ENCODE data around the gene IQUB. TPM values are rescaled to one million over a fixed set of nuclear protein-coding genes. Genes with fewer than 3 reads are reported as not detected.
"Not testable (repeated sequence)": the region's sequence is repeated elsewhere in the genome, so short reads cannot be mapped to it uniquely, and the experiment has no call there.

Gene IQUB
- total and polyA plus RNA-seq, 8 donors = 0.15 to 0.81 (median 0.52) TPM

DNA sequence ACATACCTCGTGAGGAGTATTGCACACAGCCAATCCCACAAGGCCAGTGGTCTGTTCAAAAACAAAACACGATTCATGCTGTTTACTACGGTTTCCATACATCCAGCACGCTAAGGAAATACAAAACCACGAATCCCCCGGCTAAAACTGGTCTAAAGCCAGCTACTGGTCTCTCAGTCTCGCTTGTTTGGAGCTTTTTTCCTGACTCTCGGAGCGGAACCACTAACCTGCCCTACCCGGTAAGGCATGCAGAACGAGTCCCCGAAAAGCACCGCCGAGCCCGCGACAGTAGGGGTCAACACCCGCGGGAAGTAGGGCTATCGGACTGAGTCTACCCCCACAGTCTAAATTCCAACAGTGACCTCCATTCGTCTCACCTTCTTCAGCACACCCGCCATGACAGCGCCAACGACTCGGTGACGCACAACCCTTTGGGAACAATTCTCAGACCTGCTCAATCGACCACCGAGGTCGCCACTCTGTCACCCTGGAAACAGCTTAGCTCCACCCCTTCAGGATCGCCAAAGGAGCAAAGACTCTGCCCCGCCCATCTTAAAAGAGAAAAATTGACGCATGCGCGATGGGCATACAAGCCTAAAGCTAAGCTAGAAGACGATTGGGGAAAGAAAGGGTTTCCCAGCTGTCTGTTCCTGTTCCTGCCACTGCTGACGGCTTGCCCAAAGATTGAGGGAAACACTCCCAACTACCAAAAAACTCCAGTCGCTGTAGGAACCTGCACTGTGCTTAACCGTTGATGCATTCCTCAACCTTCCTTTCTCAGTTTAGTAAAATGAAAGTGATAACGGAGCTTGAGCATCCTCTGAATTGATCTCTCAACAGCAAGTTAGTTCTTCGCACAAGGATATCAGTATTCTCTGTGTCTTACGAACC is 23.2 kb upstream of the IQUB start, which contains the start of gene NDUFA5:
Gene NDUFA5 (minus strand): TSS at position 421 of the 891 bp plus-strand sequence. CDS start 23 bp downstream, at position 398.
- H3K4me3 ChIP-seq = peak within 1 kb of the TSS; percentile 62 to 90 (median 74)
- no peaks in the 10 kb centered on the region for H3K9me3 ChIP-seq
- peaks cover 6 to 28% (median 7%) of the 10 kb centered on the region in 3 donors for H3K4me1 ChIP-seq
- H3K27ac ChIP-seq = peak within 1 kb of the TSS; percentile 65 to 88 (median 76)
- FAIRE-seq = peak; percentile 92
- peak; percentile 100 for ATAC-seq
- WGBS, 2 donors = 0 to 1% methylated on average over 40 of the region's 40 CpGs
- TF ChIP-seq, protein P1, sequence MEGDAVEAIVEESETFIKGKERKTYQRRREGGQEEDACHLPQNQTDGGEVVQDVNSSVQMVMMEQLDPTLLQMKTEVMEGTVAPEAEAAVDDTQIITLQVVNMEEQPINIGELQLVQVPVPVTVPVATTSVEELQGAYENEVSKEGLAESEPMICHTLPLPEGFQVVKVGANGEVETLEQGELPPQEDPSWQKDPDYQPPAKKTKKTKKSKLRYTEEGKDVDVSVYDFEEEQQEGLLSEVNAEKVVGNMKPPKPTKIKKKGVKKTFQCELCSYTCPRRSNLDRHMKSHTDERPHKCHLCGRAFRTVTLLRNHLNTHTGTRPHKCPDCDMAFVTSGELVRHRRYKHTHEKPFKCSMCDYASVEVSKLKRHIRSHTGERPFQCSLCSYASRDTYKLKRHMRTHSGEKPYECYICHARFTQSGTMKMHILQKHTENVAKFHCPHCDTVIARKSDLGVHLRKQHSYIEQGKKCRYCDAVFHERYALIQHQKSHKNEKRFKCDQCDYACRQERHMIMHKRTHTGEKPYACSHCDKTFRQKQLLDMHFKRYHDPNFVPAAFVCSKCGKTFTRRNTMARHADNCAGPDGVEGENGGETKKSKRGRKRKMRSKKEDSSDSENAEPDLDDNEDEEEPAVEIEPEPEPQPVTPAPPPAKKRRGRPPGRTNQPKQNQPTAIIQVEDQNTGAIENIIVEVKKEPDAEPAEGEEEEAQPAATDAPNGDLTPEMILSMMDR (IDR thresholded peaks at IDR 0.05) = no peak
- no peaks in the 10 kb centered on the region for H3K36me3 ChIP-seq
- intact Hi-C loops (cut with DNase I) = no loop called here
- H3K27me3 ChIP-seq = no peaks in the 10 kb centered on the region
- peak; percentile 84 to 99 (median 97) for DNase-seq

DNA sequence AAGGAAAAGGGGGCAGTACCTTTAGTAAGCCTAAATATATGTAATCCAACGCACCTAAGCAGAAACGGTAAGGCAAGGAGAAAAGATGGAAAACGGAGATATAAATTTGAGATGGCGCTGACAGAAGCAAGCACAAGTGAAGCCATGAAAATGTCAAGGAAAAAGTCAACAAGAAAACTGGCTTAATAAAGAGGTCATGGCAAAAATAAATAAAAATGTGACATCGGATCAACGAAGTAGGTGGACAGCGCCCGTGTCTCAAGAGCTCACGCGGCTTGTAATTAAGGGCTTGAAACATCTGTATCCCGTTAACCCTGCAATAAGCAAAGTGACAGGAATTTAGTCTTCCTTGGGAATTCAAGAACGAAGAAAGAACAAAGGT is 22.6 kb upstream of the IQUB start:
- Histone ChIP-seq H3K27me3 (no peaks in the 10 kb centered on the region), H3K27ac (peak overlapping the region; percentile 65 to 88 (median 76)), H3K4me1 (peaks cover 6 to 28% (median 7%) of the 10 kb centered on the region in 3 donors), H3K36me3 (no peaks in the 10 kb centered on the region), H3K4me3 (peak overlapping the region; percentile 62 to 90 (median 74)), H3K9me3 (no peaks in the 10 kb centered on the region)
- FAIRE-seq (no peak), DNase-seq (no peak), ATAC-seq (peak in 2 of 4 donors; percentile 28 to 37)
- WGBS, 2 donors = 1% methylated on average over 12 of the region's 12 CpGs
- intact Hi-C loops (cut with DNase I) = no loop called here
- TF ChIP-seq, protein P1 (IDR thresholded peaks at IDR 0.05) = no peak

DNA sequence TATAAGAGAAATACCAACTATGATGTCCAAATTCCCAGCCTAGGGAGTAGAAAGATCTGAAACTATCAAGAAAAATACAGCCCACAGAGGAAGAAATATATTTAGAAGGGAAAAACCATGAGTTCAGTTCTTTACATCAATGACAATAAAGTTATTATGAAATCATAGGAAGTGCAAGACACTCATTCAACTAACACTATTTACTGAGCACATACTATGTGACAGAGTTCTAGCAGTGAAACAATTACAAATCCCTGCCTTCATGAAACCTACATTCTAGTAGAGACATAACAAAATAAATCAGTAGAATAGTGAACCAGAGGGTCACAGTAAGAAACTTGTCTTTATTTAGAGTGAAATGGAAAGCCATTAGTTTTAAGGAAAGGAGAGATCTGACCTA is 21.1 kb upstream of the IQUB start:
- Histone ChIP-seq H3K9me3 (no peaks in the 10 kb centered on the region), H3K27me3 (no peaks in the 10 kb centered on the region), H3K27ac (no peak overlapping the region), H3K4me1 (peaks cover 6 to 28% (median 7%) of the 10 kb centered on the region in 3 donors), H3K36me3 (no peaks in the 10 kb centered on the region), H3K4me3 (no peak overlapping the region)
- DNase-seq = no peak
- no peak for ATAC-seq
- TF ChIP-seq, protein P1 (IDR thresholded peaks at IDR 0.05) = no peak
- intact Hi-C loops (cut with DNase I) = no loop called here
- FAIRE-seq = no peak

DNA sequence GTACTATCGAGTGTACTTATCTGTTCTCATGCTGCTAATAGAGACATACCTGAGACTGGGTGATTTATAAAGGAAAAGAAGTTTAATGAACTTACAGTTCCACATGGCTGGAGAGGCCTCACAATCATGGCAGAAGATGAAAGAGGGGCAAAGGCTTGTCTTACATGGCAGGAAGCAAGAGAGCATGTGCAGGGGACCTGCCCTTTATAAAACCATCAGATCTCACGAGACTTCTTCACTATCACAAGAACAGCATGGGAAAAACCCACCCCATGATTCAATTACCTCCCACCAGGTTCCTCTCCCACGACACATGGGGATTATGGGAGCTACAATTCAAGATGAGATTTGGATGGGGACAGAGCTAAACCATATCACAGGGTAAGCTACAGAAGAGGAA is 18.8 kb upstream of the IQUB start:
- TF ChIP-seq, protein P1 (IDR thresholded peaks at IDR 0.05) = no peak
- FAIRE-seq = no peak
- H3K27me3 ChIP-seq = no peaks in the 10 kb centered on the region

DNA sequence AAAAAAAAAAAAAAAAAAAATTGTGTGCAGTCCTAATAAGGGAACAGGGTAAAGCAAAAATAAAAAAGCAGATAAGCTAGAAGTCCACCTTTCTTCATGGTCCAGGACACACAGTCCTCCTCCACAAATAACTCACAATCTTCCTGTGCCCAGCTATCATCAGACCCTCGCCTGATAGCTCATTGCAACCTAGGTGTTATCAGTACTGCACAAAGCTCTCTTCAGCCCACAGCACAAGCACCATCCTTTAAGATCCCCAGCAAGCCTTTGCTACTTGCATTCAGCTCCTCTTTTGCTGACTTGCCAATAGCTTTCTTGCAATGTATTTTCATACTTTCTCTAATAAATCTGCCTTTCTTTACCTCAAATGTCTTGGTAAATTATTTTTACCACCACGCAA is 18.2 kb upstream of the IQUB start:
- Histone ChIP-seq H3K4me1 (peaks cover 6 to 26% (median 7%) of the 10 kb centered on the region in 3 donors), H3K36me3 (peaks cover 0 to 9% (median 0%) of the 10 kb centered on the region in 3 donors), H3K27me3 (no peaks in the 10 kb centered on the region), H3K9me3 (no peaks in the 10 kb centered on the region), H3K4me3 (no peak overlapping the region), H3K27ac (no peak overlapping the region)
- intact Hi-C loops (cut with DNase I) = no loop called here
- 98 to 100% methylated on average over 2 of the region's 2 CpGs for WGBS, 2 donors
- ATAC-seq = no peak
- TF ChIP-seq, protein P1 (IDR thresholded peaks at IDR 0.05) = no peak
- FAIRE-seq = no peak
- no peak for DNase-seq

More for the DNA sequence above, 18.8 kb upstream of the IQUB start:
- Histone ChIP-seq H3K4me1 (peaks cover 6 to 26% (median 7%) of the 10 kb centered on the region in 3 donors), H3K9me3 (no peaks in the 10 kb centered on the region), H3K4me3 (no peak overlapping the region), H3K36me3 (peaks cover 0 to 9% (median 0%) of the 10 kb centered on the region in 3 donors), H3K27ac (no peak overlapping the region)
- intact Hi-C loops (cut with DNase I) = no loop called here
- DNase-seq = no peak
- WGBS, 2 donors = 88 to 89% methylated on average over 3 of the region's 3 CpGs
- ATAC-seq = no peak

DNA sequence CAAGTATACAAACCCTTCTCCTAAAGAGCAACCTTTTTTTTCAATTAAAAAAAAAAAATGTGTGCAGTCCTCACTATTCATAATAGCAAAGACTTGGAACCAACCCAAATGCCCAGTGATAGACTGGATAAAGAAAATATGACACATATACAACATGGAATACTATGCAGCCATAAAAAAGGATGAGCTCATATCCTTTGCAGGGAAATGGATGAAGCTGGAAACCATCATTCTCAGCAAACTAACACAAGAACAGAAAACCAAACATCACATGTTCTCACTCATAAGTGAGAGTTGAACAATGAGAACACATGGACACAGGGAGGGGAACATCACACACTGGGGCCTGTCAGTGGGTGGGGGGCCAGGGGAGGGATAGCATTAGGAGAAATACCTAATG is 17.7 kb upstream of the IQUB start:
- H3K27ac ChIP-seq; H3K27me3 ChIP-seq; ATAC-seq; intact Hi-C loops (cut with DNase I); FAIRE-seq; H3K4me3 ChIP-seq; H3K36me3 ChIP-seq; H3K9me3 ChIP-seq; DNase-seq: not testable (repeated sequence)
- H3K4me1 ChIP-seq = peaks cover 6 to 26% (median 7%) of the 10 kb centered on the region in 3 donors

All from pancreas (tissue), 10 donors.